WTC11 (cell line): ENCODE data around the gene CCDC157. TPM values are rescaled to one million over a fixed set of nuclear protein-coding genes. Genes with fewer than 3 reads are reported as not detected.

Experiments
- ATAC-seq: fragments of 200-7000 bp; cut with Tn5 transposase; 2 replicates; pipeline ENCODE4 v1.10.0; 2021; ENCODE audit warnings: mild to moderate bottlenecking, moderate library complexity
- CTCF ChIA-PET: fragments of 300-600 bp; sonication (Branson Sonifier 250); formaldehyde crosslinking; loops from one replicate; lab custom pipeline; 2021; ENCODE audit warnings: antibody characterized with exemption; lab: Charles Lee
- POLR2A ChIA-PET: fragments of 350-600 bp; sonication (Branson Sonifier 250); formaldehyde crosslinking; loops from one replicate; lab custom pipeline; 2021; ENCODE audit warnings: antibody characterized with exemption; lab: Charles Lee
- DNase-seq: peaks from one replicate; pipeline ENCODE4 v3.0.0; 2021; ENCODE audit warnings: low spot score
- H3K27ac Mint-ChIP-seq: 2 replicates; pipeline ENCODE4 v1.8.0; 2021; ENCODE audit warnings: mixed read lengths
- H3K27me3 Mint-ChIP-seq: 2 replicates; pipeline ENCODE4 v1.8.0; 2021; ENCODE audit warnings: low read depth, mild to moderate bottlenecking, moderate library complexity, mixed read lengths
- H3K36me3 Mint-ChIP-seq: 2 replicates; pipeline ENCODE4 v1.8.0; 2021; ENCODE audit warnings: mixed read lengths
- H3K4me1 Mint-ChIP-seq: 2 replicates; pipeline ENCODE4 v1.8.0; 2022; ENCODE audit warnings: mixed read lengths
- H3K4me3 Mint-ChIP-seq: 2 replicates; pipeline ENCODE4 v1.8.0; 2021; ENCODE audit warnings: mild to moderate bottlenecking, moderate library complexity, mixed read lengths
- H3K9me3 Mint-ChIP-seq: 2 replicates; pipeline ENCODE4 v1.8.0; 2021; ENCODE audit warnings: mixed read lengths
- CBFB ChIP-seq: sonication (generic); formaldehyde crosslinking; IDR thresholded peaks from 2 replicates; pipeline ENCODE4 v1.8.1; 2022; ENCODE audit warnings: mild to moderate bottlenecking, low read depth, missing genetic modification reagents
- FOXJ3 ChIP-seq: sonication (generic); formaldehyde crosslinking; IDR thresholded peaks from 2 replicates; pipeline ENCODE4 v1.9.0; 2021; ENCODE audit warnings: missing genetic modification reagents, mild to moderate bottlenecking, borderline replicate concordance
- GABPB1 ChIP-seq: sonication (generic); formaldehyde crosslinking; IDR thresholded peaks from 2 replicates; pipeline ENCODE4 v1.8.1; 2023; ENCODE audit warnings: mild to moderate bottlenecking, missing genetic modification reagents
- NR2C2 ChIP-seq: sonication (generic); formaldehyde crosslinking; IDR thresholded peaks from 2 replicates; pipeline ENCODE4 v1.8.0; 2022; ENCODE audit warnings: mild to moderate bottlenecking, missing genetic modification reagents
- RELA ChIP-seq: sonication (generic); formaldehyde crosslinking; IDR thresholded peaks from 2 replicates; pipeline ENCODE4 v1.8.1; 2022; ENCODE audit warnings: missing genetic modification reagents, mild to moderate bottlenecking, borderline replicate concordance
- RORB ChIP-seq: fragments of 250-450 bp; sonication (Bioruptor Pico); IDR thresholded peaks from 2 replicates; pipeline ENCODE4 v1.9.0; 2021; ENCODE audit warnings: mild to moderate bottlenecking
- SOX15 ChIP-seq: fragments of 250-450 bp; sonication (Bioruptor Pico); IDR thresholded peaks from 2 replicates; pipeline ENCODE4 v1.9.0; 2021; ENCODE audit warnings: mild to moderate bottlenecking
- SP1 ChIP-seq: sonication (generic); formaldehyde crosslinking; conservative IDR thresholded peaks from 2 replicates; pipeline ENCODE4 v1.8.1; 2022; ENCODE audit warnings: missing genetic modification reagents
- ZNF138 ChIP-seq: sonication (generic); formaldehyde crosslinking; conservative IDR thresholded peaks from 2 replicates; pipeline ENCODE4 v1.8.1; 2022; ENCODE audit warnings: mild to moderate bottlenecking, moderate library complexity, missing genetic modification reagents
- ZNF232 ChIP-seq: sonication (generic); formaldehyde crosslinking; IDR thresholded peaks from 2 replicates; pipeline ENCODE4 v1.8.0; 2022; ENCODE audit warnings: mild to moderate bottlenecking, missing genetic modification reagents
- ZNF263 ChIP-seq: sonication (generic); formaldehyde crosslinking; IDR thresholded peaks from 2 replicates; pipeline ENCODE4 v1.8.1; 2022; ENCODE audit warnings: low read depth, mild to moderate bottlenecking, moderate library complexity, missing genetic modification reagents
- ZNF317 ChIP-seq: sonication (generic); formaldehyde crosslinking; IDR thresholded peaks from 2 replicates; pipeline ENCODE4 v1.8.1; 2023; ENCODE audit warnings: low read depth, mild to moderate bottlenecking, moderate library complexity, missing genetic modification reagents, borderline replicate concordance
- total RNA-seq: library from RNA; stranded (reverse); gene quantifications from 3 replicates; pipeline ENCODE4 v1.2.3, GENCODE V29; 2021
- TF ChIP-seq, protein P1 (sequence below): fragments of 200-600 bp; IDR thresholded peaks from 2 replicates; pipeline ENCODE4 v1.8.0; 2022; ENCODE audit warnings: antibody characterized with exemption
- TF ChIP-seq, protein P2 (sequence below): sonication (generic); formaldehyde crosslinking; IDR thresholded peaks from 2 replicates; pipeline ENCODE4 v1.8.1; 2023; ENCODE audit warnings: mild to moderate bottlenecking, moderate library complexity, missing genetic modification reagents
- TF ChIP-seq, protein P3 (sequence below): fragments of 250-450 bp; sonication (Bioruptor Pico); IDR thresholded peaks from 2 replicates; pipeline ENCODE4 v1.8.0; 2021; ENCODE audit warnings: mild to moderate bottlenecking
- TF ChIP-seq, protein P4 (sequence below): fragments of 250-450 bp; sonication (Bioruptor Pico); IDR thresholded peaks from 2 replicates; pipeline ENCODE4 v1.9.0; 2021; ENCODE audit warnings: mild to moderate bottlenecking
- TF ChIP-seq, protein P5 (sequence below): sonication (generic); formaldehyde crosslinking; IDR thresholded peaks from 2 replicates; pipeline ENCODE4 v1.8.0; 2022; ENCODE audit warnings: mild to moderate bottlenecking, missing genetic modification reagents
- TF ChIP-seq, protein P6 (sequence below): fragments of 250-450 bp; sonication (Bioruptor Pico); IDR thresholded peaks from 2 replicates; pipeline ENCODE4 v1.9.0; 2021; ENCODE audit warnings: mild to moderate bottlenecking
- TF ChIP-seq, protein P7 (sequence below): fragments of 250-450 bp; sonication (Bioruptor Pico); IDR thresholded peaks from 2 replicates; pipeline ENCODE4 v1.9.0; 2021; ENCODE audit warnings: mild to moderate bottlenecking, borderline replicate concordance
- TF ChIP-seq, protein P8 (sequence below): sonication (generic); formaldehyde crosslinking; IDR thresholded peaks from 2 replicates; pipeline ENCODE4 v1.8.0; 2023; ENCODE audit warnings: missing genetic modification reagents

The CCDC157 gene
- total RNA-seq, 1 experiment from 2014 or later, result 6.5 TPM

DNA sequence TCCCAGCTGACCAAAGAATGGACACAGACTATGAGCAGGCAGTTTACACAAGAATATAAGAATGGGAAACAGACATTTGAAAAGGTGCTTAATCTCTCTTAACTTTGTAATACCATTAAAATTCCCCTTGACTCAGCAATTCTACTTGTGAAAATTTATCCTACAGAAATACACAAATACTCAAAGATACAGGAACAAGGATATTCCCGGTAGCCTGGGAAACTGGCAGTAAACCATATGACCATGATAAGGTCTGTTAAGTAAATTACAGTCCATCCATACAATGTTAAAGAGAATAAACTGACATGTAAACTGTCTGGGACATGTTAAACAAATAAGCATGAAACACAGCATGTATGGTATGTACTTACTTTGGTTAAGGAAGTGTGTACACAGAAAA, 60.0 kb downstream of the CCDC157 start (continued):
- TF ChIP-seq ZNF317 (CRISPR knock-in tag) (no peak), CBFB (CRISPR knock-in tag) (no peak)

DNA sequence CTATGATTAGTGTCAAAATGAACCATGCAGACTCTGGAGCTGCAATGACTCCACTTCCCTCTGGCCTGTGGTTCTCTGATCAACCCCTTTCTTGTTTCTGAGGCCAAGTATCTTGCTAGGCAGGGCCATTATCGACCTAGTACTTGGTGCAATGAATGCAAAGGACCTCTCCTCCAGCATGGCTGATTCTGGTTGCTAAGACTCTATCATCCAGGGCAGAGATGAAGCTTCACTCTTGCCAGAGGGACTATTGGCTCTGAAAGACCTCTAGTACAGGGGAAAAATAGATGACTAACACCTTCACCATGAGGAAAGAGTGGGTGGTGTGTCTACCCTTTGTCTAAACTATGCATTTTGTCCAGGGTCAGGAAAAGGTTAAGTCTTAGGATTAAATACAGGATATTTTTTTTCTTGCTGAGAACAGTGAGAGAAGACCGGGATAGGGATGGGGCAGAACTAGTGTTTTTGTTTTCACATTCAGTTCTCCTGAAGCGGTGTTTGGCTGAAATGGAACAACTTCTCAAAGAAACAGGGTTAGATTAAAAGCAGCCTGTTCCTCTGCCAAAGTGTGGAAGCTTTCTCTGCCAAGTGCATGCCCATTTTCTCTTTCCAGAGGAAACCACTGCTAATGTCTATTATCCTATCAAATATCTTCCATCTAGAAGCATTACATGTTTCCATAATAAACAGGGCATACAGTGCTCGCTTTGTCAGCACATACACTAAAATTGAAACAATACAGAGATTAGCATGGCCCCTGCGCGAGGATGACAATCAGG, 63.7 kb downstream of the CCDC157 start:
- POLR2A ChIA-PET, result interaction anchor here (0.7 kb wide), 1 partner anchor 814 kb away, joined by 5 read pairs; no protein-coding TSS in a partner anchor
- DNase-seq, result no peak
- CTCF ChIA-PET, result no interaction called here
- TF ChIP-seq, protein P1, sequence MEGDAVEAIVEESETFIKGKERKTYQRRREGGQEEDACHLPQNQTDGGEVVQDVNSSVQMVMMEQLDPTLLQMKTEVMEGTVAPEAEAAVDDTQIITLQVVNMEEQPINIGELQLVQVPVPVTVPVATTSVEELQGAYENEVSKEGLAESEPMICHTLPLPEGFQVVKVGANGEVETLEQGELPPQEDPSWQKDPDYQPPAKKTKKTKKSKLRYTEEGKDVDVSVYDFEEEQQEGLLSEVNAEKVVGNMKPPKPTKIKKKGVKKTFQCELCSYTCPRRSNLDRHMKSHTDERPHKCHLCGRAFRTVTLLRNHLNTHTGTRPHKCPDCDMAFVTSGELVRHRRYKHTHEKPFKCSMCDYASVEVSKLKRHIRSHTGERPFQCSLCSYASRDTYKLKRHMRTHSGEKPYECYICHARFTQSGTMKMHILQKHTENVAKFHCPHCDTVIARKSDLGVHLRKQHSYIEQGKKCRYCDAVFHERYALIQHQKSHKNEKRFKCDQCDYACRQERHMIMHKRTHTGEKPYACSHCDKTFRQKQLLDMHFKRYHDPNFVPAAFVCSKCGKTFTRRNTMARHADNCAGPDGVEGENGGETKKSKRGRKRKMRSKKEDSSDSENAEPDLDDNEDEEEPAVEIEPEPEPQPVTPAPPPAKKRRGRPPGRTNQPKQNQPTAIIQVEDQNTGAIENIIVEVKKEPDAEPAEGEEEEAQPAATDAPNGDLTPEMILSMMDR, result no peak
- TF ChIP-seq, protein P2, sequence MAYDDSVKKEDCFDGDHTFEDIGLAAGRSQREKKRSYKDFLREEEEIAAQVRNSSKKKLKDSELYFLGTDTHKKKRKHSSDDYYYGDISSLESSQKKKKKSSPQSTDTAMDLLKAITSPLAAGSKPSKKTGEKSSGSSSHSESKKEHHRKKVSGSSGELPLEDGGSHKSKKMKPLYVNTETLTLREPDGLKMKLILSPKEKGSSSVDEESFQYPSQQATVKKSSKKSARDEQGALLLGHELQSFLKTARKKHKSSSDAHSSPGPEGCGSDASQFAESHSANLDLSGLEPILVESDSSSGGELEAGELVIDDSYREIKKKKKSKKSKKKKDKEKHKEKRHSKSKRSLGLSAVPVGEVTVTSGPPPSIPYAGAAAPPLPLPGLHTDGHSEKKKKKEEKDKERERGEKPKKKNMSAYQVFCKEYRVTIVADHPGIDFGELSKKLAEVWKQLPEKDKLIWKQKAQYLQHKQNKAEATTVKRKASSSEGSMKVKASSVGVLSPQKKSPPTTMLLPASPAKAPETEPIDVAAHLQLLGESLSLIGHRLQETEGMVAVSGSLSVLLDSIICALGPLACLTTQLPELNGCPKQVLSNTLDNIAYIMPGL, result no peak
- TF ChIP-seq RORB (CRISPR knock-in tag), result no peak
- TF ChIP-seq, protein P3, sequence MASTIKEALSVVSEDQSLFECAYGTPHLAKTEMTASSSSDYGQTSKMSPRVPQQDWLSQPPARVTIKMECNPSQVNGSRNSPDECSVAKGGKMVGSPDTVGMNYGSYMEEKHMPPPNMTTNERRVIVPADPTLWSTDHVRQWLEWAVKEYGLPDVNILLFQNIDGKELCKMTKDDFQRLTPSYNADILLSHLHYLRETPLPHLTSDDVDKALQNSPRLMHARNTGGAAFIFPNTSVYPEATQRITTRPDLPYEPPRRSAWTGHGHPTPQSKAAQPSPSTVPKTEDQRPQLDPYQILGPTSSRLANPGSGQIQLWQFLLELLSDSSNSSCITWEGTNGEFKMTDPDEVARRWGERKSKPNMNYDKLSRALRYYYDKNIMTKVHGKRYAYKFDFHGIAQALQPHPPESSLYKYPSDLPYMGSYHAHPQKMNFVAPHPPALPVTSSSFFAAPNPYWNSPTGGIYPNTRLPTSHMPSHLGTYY (CRISPR knock-in tag), result no peak
- TF ChIP-seq FOXJ3, result no peak
- no peak for TF ChIP-seq SOX15 (CRISPR knock-in tag)
- no peak for TF ChIP-seq RELA (CRISPR knock-in tag)
- TF ChIP-seq, protein P4, sequence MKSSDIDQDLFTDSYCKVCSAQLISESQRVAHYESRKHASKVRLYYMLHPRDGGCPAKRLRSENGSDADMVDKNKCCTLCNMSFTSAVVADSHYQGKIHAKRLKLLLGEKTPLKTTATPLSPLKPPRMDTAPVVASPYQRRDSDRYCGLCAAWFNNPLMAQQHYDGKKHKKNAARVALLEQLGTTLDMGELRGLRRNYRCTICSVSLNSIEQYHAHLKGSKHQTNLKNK (CRISPR knock-in tag), result no peak
- TF ChIP-seq, protein P5, sequence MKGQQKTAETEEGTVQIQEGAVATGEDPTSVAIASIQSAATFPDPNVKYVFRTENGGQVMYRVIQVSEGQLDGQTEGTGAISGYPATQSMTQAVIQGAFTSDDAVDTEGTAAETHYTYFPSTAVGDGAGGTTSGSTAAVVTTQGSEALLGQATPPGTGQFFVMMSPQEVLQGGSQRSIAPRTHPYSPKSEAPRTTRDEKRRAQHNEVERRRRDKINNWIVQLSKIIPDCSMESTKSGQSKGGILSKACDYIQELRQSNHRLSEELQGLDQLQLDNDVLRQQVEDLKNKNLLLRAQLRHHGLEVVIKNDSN (CRISPR knock-in tag), result no peak
- TF ChIP-seq GABPB1 (CRISPR knock-in tag), result no peak
- TF ChIP-seq, protein P6, sequence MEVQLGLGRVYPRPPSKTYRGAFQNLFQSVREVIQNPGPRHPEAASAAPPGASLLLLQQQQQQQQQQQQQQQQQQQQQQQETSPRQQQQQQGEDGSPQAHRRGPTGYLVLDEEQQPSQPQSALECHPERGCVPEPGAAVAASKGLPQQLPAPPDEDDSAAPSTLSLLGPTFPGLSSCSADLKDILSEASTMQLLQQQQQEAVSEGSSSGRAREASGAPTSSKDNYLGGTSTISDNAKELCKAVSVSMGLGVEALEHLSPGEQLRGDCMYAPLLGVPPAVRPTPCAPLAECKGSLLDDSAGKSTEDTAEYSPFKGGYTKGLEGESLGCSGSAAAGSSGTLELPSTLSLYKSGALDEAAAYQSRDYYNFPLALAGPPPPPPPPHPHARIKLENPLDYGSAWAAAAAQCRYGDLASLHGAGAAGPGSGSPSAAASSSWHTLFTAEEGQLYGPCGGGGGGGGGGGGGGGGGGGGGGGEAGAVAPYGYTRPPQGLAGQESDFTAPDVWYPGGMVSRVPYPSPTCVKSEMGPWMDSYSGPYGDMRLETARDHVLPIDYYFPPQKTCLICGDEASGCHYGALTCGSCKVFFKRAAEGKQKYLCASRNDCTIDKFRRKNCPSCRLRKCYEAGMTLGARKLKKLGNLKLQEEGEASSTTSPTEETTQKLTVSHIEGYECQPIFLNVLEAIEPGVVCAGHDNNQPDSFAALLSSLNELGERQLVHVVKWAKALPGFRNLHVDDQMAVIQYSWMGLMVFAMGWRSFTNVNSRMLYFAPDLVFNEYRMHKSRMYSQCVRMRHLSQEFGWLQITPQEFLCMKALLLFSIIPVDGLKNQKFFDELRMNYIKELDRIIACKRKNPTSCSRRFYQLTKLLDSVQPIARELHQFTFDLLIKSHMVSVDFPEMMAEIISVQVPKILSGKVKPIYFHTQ (CRISPR knock-in tag), result no peak
- TF ChIP-seq ZNF263 (CRISPR knock-in tag), result no peak
- TF ChIP-seq, protein P7, sequence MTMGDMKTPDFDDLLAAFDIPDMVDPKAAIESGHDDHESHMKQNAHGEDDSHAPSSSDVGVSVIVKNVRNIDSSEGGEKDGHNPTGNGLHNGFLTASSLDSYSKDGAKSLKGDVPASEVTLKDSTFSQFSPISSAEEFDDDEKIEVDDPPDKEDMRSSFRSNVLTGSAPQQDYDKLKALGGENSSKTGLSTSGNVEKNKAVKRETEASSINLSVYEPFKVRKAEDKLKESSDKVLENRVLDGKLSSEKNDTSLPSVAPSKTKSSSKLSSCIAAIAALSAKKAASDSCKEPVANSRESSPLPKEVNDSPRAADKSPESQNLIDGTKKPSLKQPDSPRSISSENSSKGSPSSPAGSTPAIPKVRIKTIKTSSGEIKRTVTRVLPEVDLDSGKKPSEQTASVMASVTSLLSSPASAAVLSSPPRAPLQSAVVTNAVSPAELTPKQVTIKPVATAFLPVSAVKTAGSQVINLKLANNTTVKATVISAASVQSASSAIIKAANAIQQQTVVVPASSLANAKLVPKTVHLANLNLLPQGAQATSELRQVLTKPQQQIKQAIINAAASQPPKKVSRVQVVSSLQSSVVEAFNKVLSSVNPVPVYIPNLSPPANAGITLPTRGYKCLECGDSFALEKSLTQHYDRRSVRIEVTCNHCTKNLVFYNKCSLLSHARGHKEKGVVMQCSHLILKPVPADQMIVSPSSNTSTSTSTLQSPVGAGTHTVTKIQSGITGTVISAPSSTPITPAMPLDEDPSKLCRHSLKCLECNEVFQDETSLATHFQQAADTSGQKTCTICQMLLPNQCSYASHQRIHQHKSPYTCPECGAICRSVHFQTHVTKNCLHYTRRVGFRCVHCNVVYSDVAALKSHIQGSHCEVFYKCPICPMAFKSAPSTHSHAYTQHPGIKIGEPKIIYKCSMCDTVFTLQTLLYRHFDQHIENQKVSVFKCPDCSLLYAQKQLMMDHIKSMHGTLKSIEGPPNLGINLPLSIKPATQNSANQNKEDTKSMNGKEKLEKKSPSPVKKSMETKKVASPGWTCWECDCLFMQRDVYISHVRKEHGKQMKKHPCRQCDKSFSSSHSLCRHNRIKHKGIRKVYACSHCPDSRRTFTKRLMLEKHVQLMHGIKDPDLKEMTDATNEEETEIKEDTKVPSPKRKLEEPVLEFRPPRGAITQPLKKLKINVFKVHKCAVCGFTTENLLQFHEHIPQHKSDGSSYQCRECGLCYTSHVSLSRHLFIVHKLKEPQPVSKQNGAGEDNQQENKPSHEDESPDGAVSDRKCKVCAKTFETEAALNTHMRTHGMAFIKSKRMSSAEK (CRISPR knock-in tag), result no peak
- TF ChIP-seq NR2C2 (CRISPR knock-in tag), result no peak
- TF ChIP-seq ZNF138, result no peak
- TF ChIP-seq, protein P8, sequence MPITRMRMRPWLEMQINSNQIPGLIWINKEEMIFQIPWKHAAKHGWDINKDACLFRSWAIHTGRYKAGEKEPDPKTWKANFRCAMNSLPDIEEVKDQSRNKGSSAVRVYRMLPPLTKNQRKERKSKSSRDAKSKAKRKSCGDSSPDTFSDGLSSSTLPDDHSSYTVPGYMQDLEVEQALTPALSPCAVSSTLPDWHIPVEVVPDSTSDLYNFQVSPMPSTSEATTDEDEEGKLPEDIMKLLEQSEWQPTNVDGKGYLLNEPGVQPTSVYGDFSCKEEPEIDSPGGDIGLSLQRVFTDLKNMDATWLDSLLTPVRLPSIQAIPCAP, result no peak
- no peak for TF ChIP-seq SP1 (CRISPR knock-in tag)
- TF ChIP-seq ZNF232, result no peak

More for the DNA sequence above, 63.7 kb downstream of the CCDC157 start:
- no peak overlapping the region for H3K4me3 Mint-ChIP-seq
- H3K36me3 Mint-ChIP-seq, result peaks cover 46% of the 10 kb centered on the region
- H3K27ac Mint-ChIP-seq, result no peak overlapping the region
- H3K4me1 Mint-ChIP-seq, result peaks cover 26% of the 10 kb centered on the region
- H3K9me3 Mint-ChIP-seq, result no peaks in the 10 kb centered on the region
- ATAC-seq, result no peak
- H3K27me3 Mint-ChIP-seq, result no peaks in the 10 kb centered on the region; the same call in 1 of the 2 replicates
